ENCODE results near the gene CAMTA1. TPM values are rescaled to one million over a fixed set of nuclear protein-coding genes. Genes with fewer than 3 reads are reported as not detected.

The CAMTA1 gene
- total RNA-seq, 1 experiment from 2014 or later: 69.5 TPM

GRCh38 chr1:7624791-7625355 lies 839.6 kb downstream of the CAMTA1 start:
- POLR2A ChIA-PET: no interaction called here
- H3K4me1 ChIP-seq (ENCODE audit: control insufficient read depth in 1 of 2, insufficient read depth in 2 of 2, low read length in 2 of 2): no peaks in the 10 kb centered on the region
- no peaks in the 10 kb centered on the region for H3K9me2 ChIP-seq (ENCODE audit: insufficient read depth)
- CTCF ChIA-PET: no interaction called here
- H3K4me2 ChIP-seq (ENCODE audit: low read length): no peak overlapping the region
- no peak for DNase-seq (ENCODE audit: low read depth, low spot score)
- H3K27ac ChIP-seq (ENCODE audit: low read depth, low read length): no peak overlapping the region
- no peaks in the 10 kb centered on the region for H3K36me3 ChIP-seq (ENCODE audit: control insufficient read depth in 1 of 2, insufficient read depth in 2 of 2, low read length in 2 of 2)
- H3K4me3 ChIP-seq (replicated peaks in 1 of 2; ENCODE audit: low read depth in 1 of 2, low read length in 2 of 2): no peak overlapping the region
- no peak overlapping the region for H3K9ac ChIP-seq (ENCODE audit: low read length)
- TF ChIP-seq POLR2AphosphoS5 (IDR thresholded peaks at IDR 0.05; ENCODE audit: low read depth, low read length): no peak
- TF ChIP-seq POLR2A (IDR thresholded peaks at IDR 0.05; ENCODE audit: borderline replicate concordance, extremely low read depth, insufficient read depth, insufficient read length): no peak
- TF ChIP-seq CTCF (IDR thresholded peaks at IDR 0.05 in 2 of 3, conservative IDR thresholded peaks at IDR 0.05 in 1 of 3; ENCODE audit: borderline replicate concordance in 1 of 3, insufficient read depth in 1 of 3, low read depth in 2 of 3, low read length in 2 of 3): no peak
- TF ChIP-seq ZFX (IDR thresholded peaks at IDR 0.05): no peak
- no peak for TF ChIP-seq CEBPB (IDR thresholded peaks at IDR 0.05; ENCODE audit: low read depth)
- no peak for TF ChIP-seq EZH2 (IDR thresholded peaks at IDR 0.05)
- no peak for TF ChIP-seq REST (IDR thresholded peaks at IDR 0.05; ENCODE audit: low read depth)
- TF ChIP-seq TCF7L2 (IDR thresholded peaks at IDR 0.05; ENCODE audit: borderline replicate concordance, extremely low read depth, insufficient read depth, insufficient read length): no peak
- TF ChIP-seq EGR1 (IDR thresholded peaks at IDR 0.05; ENCODE audit: low read depth): no peak
- no peak for TF ChIP-seq ZNF274 (IDR thresholded peaks at IDR 0.05; ENCODE audit: low read depth, low read length)
- TF ChIP-seq SRF (IDR thresholded peaks at IDR 0.05; ENCODE audit: low read depth): no peak
- no peak for TF ChIP-seq FOSL1 (IDR thresholded peaks at IDR 0.05; ENCODE audit: low read depth)
- TF ChIP-seq JUND (IDR thresholded peaks at IDR 0.05): no peak
- TF ChIP-seq EZH2phosphoT487 (IDR thresholded peaks at IDR 0.05; ENCODE audit: borderline replicate concordance): no peak
- no peak for TF ChIP-seq SIN3A (IDR thresholded peaks at IDR 0.05; ENCODE audit: low read depth)
- no peak for TF ChIP-seq ELF1 (IDR thresholded peaks at IDR 0.05; ENCODE audit: borderline replicate concordance, low read depth)
- no peak for TF ChIP-seq YY1 (IDR thresholded peaks at IDR 0.05; ENCODE audit: extremely low read depth, insufficient replicate concordance, low read depth, low read length)
- TF ChIP-seq SP1 (IDR thresholded peaks at IDR 0.05; ENCODE audit: low read depth): no peak
- no peaks in the 10 kb centered on the region for H4K20me1 ChIP-seq (ENCODE audit: insufficient read depth)
- H3K9me3 ChIP-seq (ENCODE audit: control insufficient read depth in 1 of 2, insufficient read depth in 1 of 2, low read depth in 1 of 2, low read length in 2 of 2): no peaks in the 10 kb centered on the region
- peaks cover 95% of the 10 kb centered on the region for H3K27me3 ChIP-seq (ENCODE audit: insufficient read depth, low read length)
- H3K79me2 ChIP-seq (ENCODE audit: insufficient read depth, low read length): no peaks in the 10 kb centered on the region
- RAD21 ChIA-PET (ENCODE audit: low non-redundant PET in 1 of 2, low total read pairs in 2 of 2, uncharacterized antibody in 2 of 2, unreplicated experiment in 2 of 2): no interaction called here
- intact Hi-C loops (cut with micrococcal nuclease): no loop called here
- H2AFZ ChIP-seq (ENCODE audit: low read depth, low read length, poor library complexity, severe bottlenecking): no peak overlapping the region
- BruUV-seq (replicated peaks): no TSS peak
- no peak for ATAC-seq

Measured in HCT116 (cell line).